AG04449 (cell line): ENCODE results near the gene PAIP1.
"Not testable (repeated sequence)": the region's sequence is repeated elsewhere in the genome, so short reads cannot be mapped to it uniquely, and the experiment has no call there.

Experiments
- CTCF ChIA-PET: fragments of 350-600 bp; formaldehyde crosslinking; extraction: SDS; loops from one replicate; lab custom pipeline; 2021; ENCODE audit warnings: antibody characterized with exemption; lab: Yijun Ruan, JAX
- POLR2A ChIA-PET: fragments of 400-600, 350-600 bp; formaldehyde crosslinking; extraction: SDS; loops from one replicate; lab custom pipeline; 2020; ENCODE audit warnings: antibody characterized with exemption, inconsistent platforms; lab: Yijun Ruan, JAX
- DNase-seq: peaks from one replicate; pipeline ENCODE4 v3.0.0-alpha.2; 2010; ENCODE audit warnings: low read depth, low spot score
- H3K4me3 ChIP-seq: 2 replicates; pipeline ENCODE4 v1.5.1; 2011; ENCODE audit warnings: low read depth, mild to moderate bottlenecking, control low read depth, low read length
- TF ChIP-seq, protein P1 (sequence below): IDR thresholded peaks from one replicate; pipeline ENCODE4 v1.5.1; 2011; ENCODE audit warnings: mild to moderate bottlenecking, moderate library complexity, low read length, control low read depth, inconsistent platforms; ENCODE audit not compliant: insufficient read depth; ENCODE audit errors: missing control alignments

The PAIP1 gene

DNA sequence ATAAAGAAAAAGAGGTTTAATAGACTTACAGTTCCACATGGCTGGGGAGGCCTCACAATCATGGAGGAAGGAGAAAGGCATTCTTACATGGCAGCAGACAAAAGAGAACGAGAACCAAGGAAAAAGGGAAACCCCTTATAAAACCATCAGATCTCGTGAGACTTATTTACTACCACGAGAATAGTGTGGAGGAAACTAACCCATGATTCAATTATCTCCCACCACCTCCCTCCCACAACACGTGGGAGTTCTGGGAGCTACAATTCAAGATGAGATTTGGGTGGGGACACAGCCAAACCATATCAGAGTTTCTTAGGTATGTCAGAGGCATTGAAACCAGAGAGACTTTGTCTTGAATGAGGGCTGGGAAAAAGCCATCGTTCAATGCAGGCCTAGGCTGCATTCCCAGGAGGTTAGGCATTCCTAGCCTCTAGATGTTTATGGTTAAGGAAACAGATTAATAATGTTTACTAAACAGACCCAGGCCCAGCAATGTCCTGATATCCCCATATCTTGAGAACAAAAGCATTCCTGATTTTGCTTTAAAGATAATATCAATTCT lies 7.5 kb upstream of the PAIP1 start:
- ChIA-PET CTCF (no interaction called here), POLR2A (no interaction called here)
- no peak for DNase-seq
- TF ChIP-seq, protein P1, sequence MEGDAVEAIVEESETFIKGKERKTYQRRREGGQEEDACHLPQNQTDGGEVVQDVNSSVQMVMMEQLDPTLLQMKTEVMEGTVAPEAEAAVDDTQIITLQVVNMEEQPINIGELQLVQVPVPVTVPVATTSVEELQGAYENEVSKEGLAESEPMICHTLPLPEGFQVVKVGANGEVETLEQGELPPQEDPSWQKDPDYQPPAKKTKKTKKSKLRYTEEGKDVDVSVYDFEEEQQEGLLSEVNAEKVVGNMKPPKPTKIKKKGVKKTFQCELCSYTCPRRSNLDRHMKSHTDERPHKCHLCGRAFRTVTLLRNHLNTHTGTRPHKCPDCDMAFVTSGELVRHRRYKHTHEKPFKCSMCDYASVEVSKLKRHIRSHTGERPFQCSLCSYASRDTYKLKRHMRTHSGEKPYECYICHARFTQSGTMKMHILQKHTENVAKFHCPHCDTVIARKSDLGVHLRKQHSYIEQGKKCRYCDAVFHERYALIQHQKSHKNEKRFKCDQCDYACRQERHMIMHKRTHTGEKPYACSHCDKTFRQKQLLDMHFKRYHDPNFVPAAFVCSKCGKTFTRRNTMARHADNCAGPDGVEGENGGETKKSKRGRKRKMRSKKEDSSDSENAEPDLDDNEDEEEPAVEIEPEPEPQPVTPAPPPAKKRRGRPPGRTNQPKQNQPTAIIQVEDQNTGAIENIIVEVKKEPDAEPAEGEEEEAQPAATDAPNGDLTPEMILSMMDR, result no peak
- H3K4me3 ChIP-seq, result no peak overlapping the region

- TF ChIP-seq, protein P1, result no peak
- CTCF ChIA-PET, result no interaction called here
- H3K4me3 ChIP-seq, result no peak overlapping the region
- POLR2A ChIA-PET, result no interaction called here
- DNase-seq, result no peak
Measured at GRCh38 chr5:43563321-43563720, 6.4 kb upstream of the PAIP1 start.

GRCh38 chr5:43561356-43561755 lies 4.5 kb upstream of the PAIP1 start:
- no peak for DNase-seq
- TF ChIP-seq, protein P1, result no peak
- CTCF ChIA-PET, result no interaction called here
- POLR2A ChIA-PET, result no interaction called here
- no peak overlapping the region for H3K4me3 ChIP-seq

DNA sequence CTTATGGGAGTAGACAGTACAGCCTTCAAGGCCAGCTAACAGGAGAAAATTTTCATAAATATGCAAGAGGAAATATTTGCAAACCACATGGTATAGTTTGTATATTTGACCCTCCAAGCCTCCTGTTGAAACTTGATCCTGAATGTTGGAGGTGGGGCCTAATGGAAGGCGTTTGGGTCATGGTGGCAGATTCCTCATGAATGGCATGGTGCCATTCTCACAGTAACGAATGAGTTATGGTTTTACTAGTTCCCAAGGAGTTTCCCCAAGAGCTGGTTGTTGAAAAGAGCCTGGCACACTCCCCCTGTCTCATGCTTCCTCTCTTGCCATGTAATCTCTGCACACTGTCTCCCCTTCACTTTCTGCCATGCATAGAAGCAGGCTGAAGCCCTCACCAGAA lies 3.3 kb upstream of the PAIP1 start:
- DNase-seq, result peak; percentile 49
- TF ChIP-seq, protein P1, result no peak
- ChIA-PET POLR2A (no interaction called here), CTCF (interaction anchor here (1.2 kb wide), 1 partner anchor 70 kb away, joined by 4 read pairs; no protein-coding TSS in a partner anchor)
- no peak overlapping the region for H3K4me3 ChIP-seq

GRCh38 chr5:43556607-43556856 lies 345 bp downstream of the PAIP1 start:
- CTCF ChIA-PET, result interaction anchor here (2.3 kb wide), 1 partner anchor 13 kb away, joined by 15 read pairs; no protein-coding TSS in a partner anchor
- POLR2A ChIA-PET, DNase-seq: not testable (repeated sequence)
- peak overlapping the region; percentile 83 for H3K4me3 ChIP-seq

DNA sequence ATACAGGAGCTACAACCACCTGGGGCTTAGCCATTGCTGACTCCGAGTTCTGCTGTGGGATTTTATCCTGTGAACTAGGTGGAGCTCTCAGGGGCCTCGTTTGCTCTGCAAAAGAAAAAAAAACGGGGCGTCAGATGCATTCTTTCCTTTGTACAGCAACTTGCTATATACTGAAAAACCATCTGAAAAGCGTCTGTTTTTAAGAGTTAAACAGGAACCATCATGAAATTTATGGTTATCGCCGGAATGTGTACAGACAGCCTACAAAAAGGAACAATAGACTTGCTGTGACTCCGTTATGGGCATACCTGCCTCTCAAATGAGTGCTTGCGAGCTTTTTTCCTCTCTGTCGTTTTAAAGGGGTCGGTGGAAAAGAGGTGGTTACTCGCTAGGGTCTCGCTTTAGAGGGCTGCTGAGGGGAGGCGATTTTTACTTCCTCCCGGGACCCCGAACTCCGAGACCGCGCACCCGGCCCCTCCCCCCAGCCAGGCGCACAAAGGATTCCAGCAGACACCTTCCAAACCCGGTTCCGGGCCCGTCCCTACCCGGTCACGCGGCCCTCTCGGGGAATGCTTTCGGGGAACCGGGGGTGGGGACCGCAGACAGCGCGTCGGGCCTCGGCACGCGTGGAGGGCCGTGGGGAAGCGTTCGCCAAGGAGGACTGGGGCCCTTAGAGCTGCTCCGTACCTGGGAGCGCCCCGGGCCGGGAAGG lies 826 bp downstream of the PAIP1 start:
- H3K4me3 ChIP-seq, result peak overlapping the region; percentile 83
- TF ChIP-seq, protein P1, result no peak
- ChIA-PET POLR2A (no interaction called here), CTCF (interaction anchor here (1.1 to 2.3 kb wide), 5 partner anchors 12 to 75 kb away, joined by 4 to 15 read pairs (median 6); no protein-coding TSS in a partner anchor)
- no peak for DNase-seq

- TF ChIP-seq, protein P1, result no peak
- ChIA-PET CTCF (interaction anchor here (0.9 to 2.6 kb wide), 8 partner anchors 9 to 76 kb away, joined by 3 to 15 read pairs (median 4); no protein-coding TSS in a partner anchor), POLR2A (no interaction called here)
- peak overlapping the region; percentile 18; the same call in 1 of the 2 replicates for H3K4me3 ChIP-seq
- DNase-seq, result no peak
Measured at GRCh38 chr5:43554497-43554896, 2.4 kb downstream of the PAIP1 start.
